Immature natural killer cell (primary cell): ENCODE results near the gene LHFPL6. TPM values are rescaled to one million over a fixed set of nuclear protein-coding genes. Genes with fewer than 3 reads are reported as not detected.

Experiments
- DNase-seq, 3 donors: peaks; one replicate each; pipeline ENCODE4 v3.0.0; 2022; ENCODE audit warnings: mixed read lengths in 1 of 3
- H3K27ac Mint-ChIP-seq, 6 donors: one replicate each; pipeline ENCODE4 v1.8.0; 2020; ENCODE audit warnings: mixed read lengths in 6 of 6, mild to moderate bottlenecking in 5 of 6, inconsistent platforms in 4 of 6, moderate library complexity in 3 of 6
- H3K27me3 Mint-ChIP-seq, 3 donors: one replicate each; pipeline ENCODE4 v1.8.0; 2020 to 2021; ENCODE audit warnings: low read depth in 3 of 3, mild to moderate bottlenecking in 3 of 3, mixed read lengths in 3 of 3, moderate library complexity in 3 of 3, inconsistent platforms in 1 of 3
- H3K36me3 Mint-ChIP-seq, 3 donors: one replicate each; pipeline ENCODE4 v1.8.0; 2020; ENCODE audit warnings: mixed read lengths in 3 of 3, inconsistent platforms in 2 of 3, mild to moderate bottlenecking in 2 of 3
- H3K4me1 Mint-ChIP-seq, 2 donors: one replicate each; pipeline ENCODE4 v1.8.0; 2020; ENCODE audit warnings: inconsistent platforms in 2 of 2, mild to moderate bottlenecking in 2 of 2, mixed read lengths in 2 of 2, moderate library complexity in 1 of 2
- H3K4me3 Mint-ChIP-seq, 5 donors: one replicate each; pipeline ENCODE4 v1.8.0; 2020; ENCODE audit warnings: mild to moderate bottlenecking in 5 of 5, mixed read lengths in 5 of 5, inconsistent platforms in 3 of 5, moderate library complexity in 3 of 5
- H3K9me3 Mint-ChIP-seq, 6 donors: one replicate each; pipeline ENCODE4 v1.8.0; 2020; ENCODE audit warnings: mild to moderate bottlenecking in 6 of 6, mixed read lengths in 6 of 6, inconsistent platforms in 4 of 6, moderate library complexity in 3 of 6
- polyA plus RNA-seq, 3 donors: library from polyadenylated mRNA; unstranded; fragments of 300-500 nt; fragmentation: Illumina TruSeq; gene quantifications; one replicate each; pipeline ENCODE4 v1.2.3, GENCODE V29; 2021

The LHFPL6 gene
- polyA plus RNA-seq, 3 donors from 2014 or later: 0.52 to 1.3 TPM; not detected in 1

DNA sequence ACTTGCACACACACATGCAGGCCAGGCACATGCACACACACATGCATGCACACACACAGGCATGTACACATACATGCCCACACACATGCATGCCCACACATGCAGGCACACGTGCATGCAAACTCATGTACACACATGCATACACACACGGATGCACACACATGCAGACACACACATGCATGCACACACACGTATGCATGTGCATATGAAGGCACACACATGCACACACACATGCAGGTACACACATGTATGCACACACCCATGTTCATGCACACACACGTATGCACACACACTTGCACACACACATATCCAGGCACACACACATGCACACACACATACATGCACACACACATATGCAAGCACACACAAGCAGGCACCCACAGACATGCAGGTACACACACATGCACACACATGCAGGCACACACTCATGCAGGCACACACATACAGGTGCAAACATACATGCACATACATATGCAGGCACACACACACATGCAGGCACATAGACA is 278.1 kb downstream of the LHFPL6 start:
- Mint-ChIP-seq H3K9me3 (peaks cover 0 to 7% (median 0%) of the 10 kb centered on the region in 6 donors), H3K36me3 (no peaks in the 10 kb centered on the region), H3K4me3 (no peak overlapping the region), H3K4me1 (no peaks in the 10 kb centered on the region), H3K27ac (no peak overlapping the region), H3K27me3 (no peaks in the 10 kb centered on the region)
- no peak for DNase-seq

- no peak overlapping the region for H3K27ac Mint-ChIP-seq
- no peaks in the 10 kb centered on the region for H3K4me1 Mint-ChIP-seq
- no peaks in the 10 kb centered on the region for H3K27me3 Mint-ChIP-seq
- no peaks in the 10 kb centered on the region for H3K36me3 Mint-ChIP-seq
- no peak for DNase-seq
- no peak overlapping the region for H3K4me3 Mint-ChIP-seq
- peaks cover 0 to 4% (median 0%) of the 10 kb centered on the region in 6 donors for H3K9me3 Mint-ChIP-seq
Observed at GRCh38 chr13:39322836-39323585, 280.0 kb downstream of the LHFPL6 start.

- Mint-ChIP-seq H3K4me1 (no peaks in the 10 kb centered on the region), H3K36me3 (no peaks in the 10 kb centered on the region), H3K27ac (no peak overlapping the region), H3K27me3 (no peaks in the 10 kb centered on the region), H3K9me3 (peaks cover 0 to 4% (median 0%) of the 10 kb centered on the region in 6 donors), H3K4me3 (no peak overlapping the region)
- DNase-seq: no peak
Observed at GRCh38 chr13:39321574-39321973, 281.4 kb downstream of the LHFPL6 start.

DNA sequence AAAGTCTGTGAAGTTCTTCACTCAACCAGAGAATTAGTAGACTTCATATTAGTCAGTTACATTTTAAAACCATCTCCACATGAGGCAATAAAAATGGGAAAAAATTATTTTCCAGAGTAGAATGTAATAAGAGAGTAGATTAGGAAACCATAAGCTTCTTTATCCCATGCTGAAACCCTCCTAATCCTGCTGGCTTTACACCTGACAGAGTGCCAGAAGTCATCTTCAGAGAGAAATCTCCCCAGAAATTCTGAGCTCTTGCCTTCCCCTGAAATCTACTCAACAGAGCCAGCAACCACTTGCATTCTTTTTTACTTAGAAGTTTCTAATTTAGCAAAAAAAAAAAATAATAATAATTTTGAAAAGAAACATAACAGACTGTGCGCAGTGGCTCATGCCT is 284.8 kb downstream of the LHFPL6 start:
- H3K4me3 Mint-ChIP-seq: no peak overlapping the region
- H3K27me3 Mint-ChIP-seq: no peaks in the 10 kb centered on the region
- H3K36me3 Mint-ChIP-seq: no peaks in the 10 kb centered on the region
- DNase-seq: no peak
- H3K27ac Mint-ChIP-seq: no peak overlapping the region
- H3K9me3 Mint-ChIP-seq: peaks cover 0 to 9% (median 1%) of the 10 kb centered on the region in 6 donors
- H3K4me1 Mint-ChIP-seq: no peaks in the 10 kb centered on the region

GRCh38 chr13:39317291-39317690 is 285.7 kb downstream of the LHFPL6 start:
- H3K36me3 Mint-ChIP-seq: no peaks in the 10 kb centered on the region
- H3K4me1 Mint-ChIP-seq: no peaks in the 10 kb centered on the region
- no peak overlapping the region for H3K27ac Mint-ChIP-seq
- H3K9me3 Mint-ChIP-seq: peaks cover 0 to 6% (median 1%) of the 10 kb centered on the region in 6 donors
- no peak overlapping the region for H3K4me3 Mint-ChIP-seq
- no peaks in the 10 kb centered on the region for H3K27me3 Mint-ChIP-seq
- DNase-seq: no peak

GRCh38 chr13:39315796-39316195 is 287.2 kb downstream of the LHFPL6 start:
- H3K27ac Mint-ChIP-seq: no peak overlapping the region
- no peaks in the 10 kb centered on the region for H3K4me1 Mint-ChIP-seq

DNA sequence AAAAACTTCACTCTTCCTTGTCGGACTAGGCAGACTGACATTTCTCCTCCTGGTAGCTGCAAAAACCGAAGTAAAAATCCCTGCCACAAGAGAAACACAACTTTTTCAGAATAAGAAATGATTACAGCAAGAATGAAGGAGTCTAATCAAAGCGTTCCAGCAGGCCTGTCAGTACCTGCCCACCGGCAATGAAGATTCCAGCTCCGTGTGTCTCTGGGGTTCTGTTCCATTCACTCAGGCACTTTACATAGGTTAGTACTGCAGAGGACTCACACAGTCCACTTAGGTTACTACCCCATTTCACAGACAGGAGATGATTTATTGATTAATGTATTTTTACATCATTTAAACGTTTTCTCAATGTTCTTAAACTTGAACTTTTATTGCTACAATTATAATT is 289.3 kb downstream of the LHFPL6 start:
- Mint-ChIP-seq H3K27ac (no peak overlapping the region), H3K9me3 (peaks cover 0 to 9% (median under 1%) of the 10 kb centered on the region in 6 donors), H3K4me1 (no peaks in the 10 kb centered on the region), H3K36me3 (no peaks in the 10 kb centered on the region), H3K27me3 (no peaks in the 10 kb centered on the region), H3K4me3 (no peak overlapping the region)
- DNase-seq: no peak

More at GRCh38 chr13:39315796-39316195, 287.2 kb downstream of the LHFPL6 start:
- Mint-ChIP-seq H3K9me3 (peaks cover 0 to 5% (median 1%) of the 10 kb centered on the region in 6 donors), H3K36me3 (no peaks in the 10 kb centered on the region), H3K27me3 (no peaks in the 10 kb centered on the region), H3K4me3 (no peak overlapping the region)
- no peak for DNase-seq

DNA sequence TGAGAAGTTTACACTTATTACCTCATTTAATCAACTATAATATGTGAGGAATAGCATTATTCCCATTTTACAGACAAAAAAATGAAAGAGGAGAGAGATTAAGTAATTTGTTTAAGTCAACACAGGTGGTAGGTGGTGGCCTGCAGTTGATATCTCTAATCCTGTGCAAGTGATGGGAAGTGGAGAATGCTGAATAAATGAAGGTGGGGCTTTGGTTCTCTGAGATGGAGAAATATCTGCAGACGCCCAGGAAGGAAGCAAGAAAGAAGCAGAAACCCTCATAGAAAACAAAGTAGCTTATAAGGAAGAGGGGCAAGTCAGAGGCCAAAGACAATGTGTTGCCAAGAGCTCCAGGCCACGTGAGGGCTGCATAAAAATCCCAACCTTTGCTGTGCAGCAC is 290.4 kb downstream of the LHFPL6 start:
- no peak for DNase-seq
- Mint-ChIP-seq H3K4me1 (no peaks in the 10 kb centered on the region), H3K27me3 (no peaks in the 10 kb centered on the region), H3K9me3 (peaks cover 0 to 9% (median under 1%) of the 10 kb centered on the region in 6 donors), H3K4me3 (no peak overlapping the region), H3K27ac (no peak overlapping the region), H3K36me3 (no peaks in the 10 kb centered on the region)

- H3K36me3 Mint-ChIP-seq: no peaks in the 10 kb centered on the region
- no peaks in the 10 kb centered on the region for H3K4me1 Mint-ChIP-seq
- no peak overlapping the region for H3K27ac Mint-ChIP-seq
- DNase-seq: no peak
- H3K9me3 Mint-ChIP-seq: peaks cover 0 to 10% (median 5%) of the 10 kb centered on the region in 6 donors
- H3K27me3 Mint-ChIP-seq: peaks cover 0 to 4% (median 0%) of the 10 kb centered on the region in 3 donors
- no peak overlapping the region for H3K4me3 Mint-ChIP-seq
Observed at GRCh38 chr13:39311619-39312018, 291.4 kb downstream of the LHFPL6 start.

- Mint-ChIP-seq H3K9me3 (peaks cover 0 to 11% (median 6%) of the 10 kb centered on the region in 6 donors), H3K27me3 (peaks cover 0 to 4% (median 0%) of the 10 kb centered on the region in 3 donors), H3K36me3 (no peaks in the 10 kb centered on the region), H3K27ac (no peak overlapping the region), H3K4me1 (no peaks in the 10 kb centered on the region), H3K4me3 (no peak overlapping the region)
- no peak for DNase-seq
Observed at GRCh38 chr13:39310961-39311360, 292.0 kb downstream of the LHFPL6 start.

DNA sequence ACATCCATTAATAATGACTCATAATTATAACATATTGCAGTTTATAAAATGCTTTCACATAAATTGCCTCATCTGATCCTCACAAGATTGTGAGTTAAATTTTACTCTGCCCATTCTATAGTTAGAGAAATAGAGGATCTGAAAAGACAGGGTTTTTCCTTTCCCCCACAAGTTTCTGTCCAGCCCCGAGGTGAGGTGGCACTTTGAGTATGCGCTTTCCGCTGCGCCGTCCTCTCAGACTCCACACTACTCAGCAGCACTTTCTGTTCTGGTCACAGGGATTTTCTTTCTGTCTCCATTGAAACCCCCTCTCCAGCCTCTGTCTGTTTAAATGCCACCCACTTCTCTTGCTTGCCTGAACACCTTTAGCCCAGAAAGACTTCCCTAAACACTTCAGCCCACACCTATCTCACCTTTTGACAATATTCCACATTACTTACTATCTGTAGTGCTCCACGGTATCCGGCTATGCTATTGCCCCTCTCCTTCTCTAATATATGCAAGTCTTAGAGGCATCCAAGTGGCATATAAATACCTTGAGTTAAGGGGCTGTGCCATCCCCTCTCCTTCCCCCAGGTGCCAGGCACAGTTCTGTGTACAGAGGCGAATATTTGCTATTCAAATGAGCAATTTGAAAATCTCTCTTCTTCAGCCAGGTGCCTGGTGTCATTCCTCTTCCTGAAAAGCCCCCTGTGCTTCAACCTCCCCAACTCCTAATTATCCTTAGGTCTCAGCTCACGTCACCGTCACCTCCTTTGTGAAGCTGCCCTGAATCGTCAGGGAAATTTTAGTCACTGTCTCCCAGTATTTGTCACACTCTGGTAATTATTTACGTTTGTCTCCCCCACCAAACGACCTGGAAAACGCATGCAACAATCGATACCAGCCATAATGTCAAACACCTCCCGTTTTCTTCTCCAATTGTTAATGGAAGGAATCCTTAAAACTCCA is 296.1 kb downstream of the LHFPL6 start:
- no peak overlapping the region for H3K4me3 Mint-ChIP-seq
- no peak for DNase-seq
- H3K27ac Mint-ChIP-seq: no peak overlapping the region
- H3K36me3 Mint-ChIP-seq: no peaks in the 10 kb centered on the region
- H3K9me3 Mint-ChIP-seq: peaks cover 0 to 15% (median 5%) of the 10 kb centered on the region in 6 donors
- no peaks in the 10 kb centered on the region for H3K4me1 Mint-ChIP-seq
- H3K27me3 Mint-ChIP-seq: peaks cover 0 to 4% (median 0%) of the 10 kb centered on the region in 3 donors

- H3K4me1 Mint-ChIP-seq: no peaks in the 10 kb centered on the region
- H3K9me3 Mint-ChIP-seq: peaks cover 0 to 13% (median 5%) of the 10 kb centered on the region in 6 donors
- no peak for DNase-seq
- no peaks in the 10 kb centered on the region for H3K36me3 Mint-ChIP-seq
- H3K27me3 Mint-ChIP-seq: peaks cover 0 to 4% (median 0%) of the 10 kb centered on the region in 3 donors
- H3K27ac Mint-ChIP-seq: no peak overlapping the region
- no peak overlapping the region for H3K4me3 Mint-ChIP-seq
Observed at GRCh38 chr13:39302820-39303219, 300.2 kb downstream of the LHFPL6 start.

- Mint-ChIP-seq H3K4me3 (no peak overlapping the region), H3K27me3 (no peaks in the 10 kb centered on the region), H3K27ac (no peak overlapping the region), H3K4me1 (no peaks in the 10 kb centered on the region), H3K9me3 (peaks cover 4 to 19% (median 7%) of the 10 kb centered on the region in 6 donors), H3K36me3 (no peaks in the 10 kb centered on the region)
- DNase-seq: no peak
Observed at GRCh38 chr13:39298951-39299350, 304.0 kb downstream of the LHFPL6 start.

DNA sequence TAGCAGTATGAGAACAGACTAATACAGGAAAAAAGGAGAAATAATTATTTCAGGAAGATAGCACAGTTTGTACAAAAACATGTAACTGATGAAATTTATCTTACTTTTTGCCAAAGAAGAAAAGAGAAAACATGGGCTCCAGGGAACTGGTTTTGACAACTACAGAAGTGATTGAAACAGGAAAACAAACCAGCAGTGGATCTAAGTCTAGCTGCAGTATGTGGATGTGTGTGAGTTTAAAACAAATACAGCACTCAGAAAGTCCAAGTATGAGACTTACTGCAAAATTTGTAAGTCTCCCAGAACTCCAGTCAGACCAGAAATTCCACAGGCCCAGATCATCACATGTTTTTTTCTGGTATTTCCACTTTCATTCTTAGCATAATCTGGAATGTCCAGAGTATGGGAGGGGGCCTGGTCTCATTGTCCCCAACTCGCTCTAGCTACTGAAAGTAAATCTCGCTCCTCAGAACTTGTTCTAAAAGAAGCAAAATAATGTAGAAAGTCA is 305.3 kb downstream of the LHFPL6 start:
- no peak overlapping the region for H3K27ac Mint-ChIP-seq
- no peaks in the 10 kb centered on the region for H3K4me1 Mint-ChIP-seq
- no peaks in the 10 kb centered on the region for H3K27me3 Mint-ChIP-seq
- DNase-seq: no peak
- H3K9me3 Mint-ChIP-seq: peaks cover 4 to 19% (median 7%) of the 10 kb centered on the region in 6 donors
- H3K36me3 Mint-ChIP-seq: no peaks in the 10 kb centered on the region
- no peak overlapping the region for H3K4me3 Mint-ChIP-seq
